GM21717 (cell line): ENCODE results near the gene SAMD14.
A peak's percentile ranks its signal among the peaks of the same experiment; 100 is the strongest.

Experiments used
- ATAC-seq: cut with Tn5 transposase; IDR thresholded peaks from one replicate; pipeline ENCODE4 v1.9.1; 2021; ENCODE audit warnings: mild to moderate bottlenecking, moderate library complexity; ENCODE audit not compliant: unreplicated experiment

Gene SAMD14

DNA sequence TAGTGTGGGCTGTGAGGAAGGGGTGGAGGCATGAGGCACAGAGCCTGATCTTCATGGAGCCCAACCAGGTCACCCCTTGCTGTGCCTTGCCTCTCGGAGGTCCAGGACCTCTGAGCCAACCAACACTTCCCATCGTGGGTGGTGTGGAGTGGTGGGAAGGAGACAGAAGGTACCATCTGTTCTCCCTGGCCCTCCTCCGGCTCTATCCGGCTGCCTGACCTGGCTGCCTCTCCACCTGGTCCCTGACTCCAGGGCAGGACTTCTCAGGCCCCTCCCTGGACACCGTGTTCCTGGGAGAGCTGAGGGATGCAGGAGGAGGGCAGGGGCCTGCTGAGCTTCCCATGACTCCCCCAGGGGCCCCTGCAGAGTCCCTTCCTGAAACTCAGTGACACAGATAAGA lies 31.0 kb downstream of the SAMD14 start:
- ATAC-seq = no peak

GRCh38 chr17:50098583-50098982 lies 31.4 kb downstream of the SAMD14 start:
- ATAC-seq = no peak

DNA sequence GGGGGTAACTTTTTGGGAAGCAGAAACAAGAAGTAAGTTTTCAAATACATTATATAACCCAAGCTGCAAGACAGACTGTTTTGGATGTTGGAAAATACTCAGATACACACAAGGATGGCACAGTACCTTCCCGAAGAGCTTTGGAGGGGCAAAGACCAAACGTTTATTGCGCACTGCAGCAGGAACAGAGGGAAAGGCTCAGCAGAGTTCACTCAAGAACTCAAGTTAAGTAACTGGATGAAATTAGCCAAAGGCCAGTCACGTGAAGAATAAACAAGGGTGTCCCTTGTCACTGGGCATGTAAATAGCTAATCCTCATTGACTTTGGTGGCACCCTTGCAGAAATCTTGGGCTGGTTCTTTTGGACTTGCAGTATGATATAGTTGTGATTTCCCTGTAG lies 32.0 kb downstream of the SAMD14 start:
- no peak for ATAC-seq

DNA sequence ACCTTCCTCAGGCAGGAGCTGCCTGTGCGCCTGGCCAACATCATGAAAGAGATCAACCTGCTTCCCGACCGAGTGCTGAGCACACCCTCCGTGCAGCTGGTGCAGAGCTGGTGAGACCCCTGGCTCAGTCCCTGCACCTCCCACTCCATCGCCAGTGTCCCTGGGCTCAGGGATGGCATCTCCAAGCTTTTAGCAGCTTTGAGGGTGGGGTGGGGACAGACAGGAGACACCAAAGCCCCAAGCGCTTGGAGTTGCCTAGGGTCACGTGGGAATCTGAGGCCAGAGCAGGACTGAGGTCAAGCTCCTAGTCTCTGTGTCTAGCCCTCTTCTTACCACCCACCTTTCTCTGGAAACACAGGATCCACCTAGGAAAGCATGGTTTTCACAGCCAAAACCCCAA lies 32.5 kb downstream of the SAMD14 start:
- no peak for ATAC-seq

DNA sequence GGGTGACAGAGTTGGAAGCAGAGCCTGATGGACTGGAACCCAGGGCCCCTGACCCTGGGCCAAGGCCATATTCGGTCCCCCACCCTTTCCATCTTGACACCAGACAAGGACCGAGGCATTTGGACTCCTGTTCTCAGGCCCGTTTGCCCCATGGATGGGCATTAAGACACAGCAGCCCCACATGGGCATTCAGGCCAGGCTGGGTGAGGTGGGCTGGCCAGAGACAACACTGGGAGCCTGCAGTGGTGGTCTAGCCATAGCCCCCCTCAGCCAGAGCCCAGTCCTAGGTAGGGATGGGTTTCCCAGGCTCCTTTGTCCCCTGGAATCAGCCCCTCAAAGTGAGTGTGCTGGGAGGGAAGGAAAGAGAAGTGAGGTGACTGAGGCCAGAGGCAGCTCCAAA lies 33.2 kb downstream of the SAMD14 start:
- ATAC-seq = no peak

DNA sequence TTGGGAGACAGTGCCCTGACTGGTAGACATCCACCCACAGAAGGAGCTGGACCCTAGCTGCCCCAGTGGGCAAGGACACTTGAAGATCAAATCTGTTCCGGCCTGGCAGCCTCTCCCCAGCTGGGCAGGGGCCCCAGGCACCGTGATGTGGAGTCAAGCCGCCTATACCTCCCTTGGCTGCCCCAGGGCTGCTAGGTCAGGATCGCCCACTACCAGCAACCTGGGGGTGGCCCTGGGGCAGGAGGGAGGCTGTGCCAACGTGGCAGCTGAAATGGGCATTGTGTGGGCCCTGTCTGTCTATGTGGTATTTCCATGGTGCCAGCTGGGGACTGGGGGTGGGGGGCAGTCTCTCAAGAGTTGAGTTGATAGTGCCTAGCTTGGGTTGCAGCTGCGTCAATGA lies 33.9 kb downstream of the SAMD14 start:
- ATAC-seq = no peak

DNA sequence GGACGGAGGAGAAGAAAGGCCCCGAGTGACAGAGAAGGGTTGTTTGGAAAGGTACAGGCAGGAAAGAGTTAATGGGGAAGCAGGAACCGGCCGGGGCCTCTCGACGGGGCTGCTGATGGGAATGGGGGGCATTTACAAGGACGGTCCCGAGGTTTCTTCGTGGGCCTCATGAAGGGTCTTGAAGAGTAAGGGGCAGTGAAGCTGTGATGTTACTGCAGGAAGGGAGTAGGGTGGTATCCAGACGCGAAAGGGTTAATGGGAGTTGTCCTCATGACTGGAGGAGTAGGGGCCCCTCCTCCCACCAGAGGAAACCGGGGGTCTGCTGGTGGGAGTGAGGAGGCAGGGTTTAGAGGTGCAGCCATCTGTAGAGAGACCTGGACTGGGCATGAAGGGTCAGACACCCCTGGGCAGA lies 34.3 kb downstream of the SAMD14 start:
- ATAC-seq = no peak

DNA sequence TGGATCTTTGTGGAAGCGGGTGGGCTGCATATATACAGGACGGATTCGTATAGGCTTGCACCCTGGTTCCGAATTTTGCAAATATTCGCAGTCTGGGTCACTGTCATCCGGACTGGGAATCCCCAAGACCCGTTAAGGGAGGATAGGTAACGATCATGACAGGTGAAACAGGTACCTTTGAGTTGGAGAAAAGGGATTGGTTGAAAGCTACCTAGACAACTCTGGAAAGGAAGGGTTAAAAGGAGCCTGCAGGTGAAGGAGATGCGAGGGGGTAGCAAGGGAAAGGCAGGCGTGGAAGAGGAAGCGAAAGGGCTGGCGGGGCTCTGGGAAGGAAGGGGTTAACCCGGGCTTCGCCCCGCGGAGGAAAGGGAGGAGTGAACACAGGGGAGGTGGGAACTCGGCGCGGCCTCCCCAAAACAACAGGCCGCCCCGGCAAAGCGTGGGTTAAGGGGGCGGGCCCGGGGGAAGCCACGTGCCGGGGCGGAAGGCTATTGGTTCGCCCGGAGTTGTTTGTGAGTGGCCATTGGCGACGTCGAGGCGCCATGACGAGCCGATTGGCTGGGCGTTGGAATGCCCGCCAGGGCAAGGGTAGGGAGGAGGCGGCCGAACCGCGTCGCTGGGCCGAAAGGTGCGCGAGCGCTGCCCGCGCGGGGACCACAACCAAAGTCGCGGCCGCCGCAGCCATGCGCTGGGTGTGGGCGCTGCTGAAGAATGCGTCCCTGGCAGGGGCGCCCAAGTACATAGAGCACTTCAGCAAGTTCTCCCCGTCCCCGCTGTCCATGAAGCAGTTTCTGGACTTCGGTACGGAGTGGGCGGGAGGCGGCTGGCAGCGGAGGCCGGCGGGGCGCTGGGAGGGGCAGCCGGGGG lies 35.0 kb downstream of the SAMD14 start, which contains the start of gene PDK2:
Gene PDK2, plus strand, starts transcription at position 599 of the 867 bp plus-strand sequence. Its CDS starts 85 bp downstream, at position 684.
- peak; percentile 82 for ATAC-seq

DNA sequence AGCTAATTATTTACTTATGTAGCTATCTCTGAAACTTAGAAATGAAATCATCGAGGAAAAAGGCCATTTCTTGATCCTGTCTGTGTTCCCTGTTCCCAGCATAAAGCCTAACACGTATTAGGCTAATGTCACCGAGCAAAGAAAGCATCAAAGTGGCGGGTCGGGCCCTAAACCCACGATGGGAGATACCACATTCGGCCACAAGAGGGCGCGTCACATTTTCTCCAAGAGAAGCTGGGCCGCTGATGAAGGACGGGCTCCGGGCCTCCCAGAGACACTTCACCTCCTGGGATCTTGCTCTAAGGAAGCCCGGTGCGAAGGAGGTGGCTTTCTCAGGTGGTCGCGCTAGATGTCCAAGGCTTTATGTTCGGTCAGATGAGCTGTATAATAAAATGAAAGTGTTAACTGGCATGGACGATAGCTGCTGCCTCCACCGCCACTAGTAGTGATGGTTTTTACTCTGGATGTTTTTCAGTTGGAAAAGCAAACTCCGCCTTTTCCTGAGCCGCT lies 35.7 kb downstream of the SAMD14 start:
- no peak for ATAC-seq

DNA sequence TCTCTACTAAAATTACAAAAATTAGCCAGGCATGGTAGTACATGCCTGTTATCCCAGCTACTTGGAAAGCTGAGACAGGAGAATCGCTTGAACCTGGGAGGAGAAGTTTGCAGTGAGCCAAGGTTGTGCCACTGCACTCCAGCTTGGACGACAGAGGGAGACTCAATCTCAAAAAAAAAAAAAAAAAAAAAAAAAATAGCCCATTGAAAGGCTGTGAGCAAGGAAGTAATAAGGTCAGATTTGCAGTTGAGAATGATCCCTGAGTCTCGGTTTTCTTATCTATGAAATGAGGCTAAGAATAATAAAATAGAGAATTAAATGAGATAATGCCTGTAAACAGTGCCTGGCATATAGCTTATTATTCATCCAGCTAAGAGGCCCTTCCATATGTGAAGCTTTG lies 36.2 kb downstream of the SAMD14 start:
- ATAC-seq = no peak

DNA sequence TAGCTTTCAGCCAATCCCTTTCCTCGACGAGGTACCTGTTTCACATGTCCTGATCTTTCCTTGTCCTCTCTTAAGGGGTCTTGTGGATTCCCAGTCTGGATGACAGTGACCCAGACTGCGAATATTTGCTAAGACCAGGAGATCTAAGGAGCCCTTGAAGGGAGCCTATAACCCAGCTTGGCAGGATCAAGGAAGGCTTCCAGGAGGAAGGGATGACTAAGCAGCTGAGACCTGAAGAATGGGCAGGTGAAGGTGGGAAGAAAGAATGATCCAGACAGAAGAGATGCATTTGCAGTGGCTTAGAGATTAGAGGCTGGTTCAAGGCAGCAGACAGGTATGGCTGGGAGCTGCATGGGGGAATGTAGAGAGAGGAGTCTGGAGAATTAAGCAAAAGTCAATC lies 36.7 kb downstream of the SAMD14 start:
- no peak for ATAC-seq

GRCh38 chr17:50091918-50092285 lies 38.1 kb downstream of the SAMD14 start:
- no peak for ATAC-seq

DNA sequence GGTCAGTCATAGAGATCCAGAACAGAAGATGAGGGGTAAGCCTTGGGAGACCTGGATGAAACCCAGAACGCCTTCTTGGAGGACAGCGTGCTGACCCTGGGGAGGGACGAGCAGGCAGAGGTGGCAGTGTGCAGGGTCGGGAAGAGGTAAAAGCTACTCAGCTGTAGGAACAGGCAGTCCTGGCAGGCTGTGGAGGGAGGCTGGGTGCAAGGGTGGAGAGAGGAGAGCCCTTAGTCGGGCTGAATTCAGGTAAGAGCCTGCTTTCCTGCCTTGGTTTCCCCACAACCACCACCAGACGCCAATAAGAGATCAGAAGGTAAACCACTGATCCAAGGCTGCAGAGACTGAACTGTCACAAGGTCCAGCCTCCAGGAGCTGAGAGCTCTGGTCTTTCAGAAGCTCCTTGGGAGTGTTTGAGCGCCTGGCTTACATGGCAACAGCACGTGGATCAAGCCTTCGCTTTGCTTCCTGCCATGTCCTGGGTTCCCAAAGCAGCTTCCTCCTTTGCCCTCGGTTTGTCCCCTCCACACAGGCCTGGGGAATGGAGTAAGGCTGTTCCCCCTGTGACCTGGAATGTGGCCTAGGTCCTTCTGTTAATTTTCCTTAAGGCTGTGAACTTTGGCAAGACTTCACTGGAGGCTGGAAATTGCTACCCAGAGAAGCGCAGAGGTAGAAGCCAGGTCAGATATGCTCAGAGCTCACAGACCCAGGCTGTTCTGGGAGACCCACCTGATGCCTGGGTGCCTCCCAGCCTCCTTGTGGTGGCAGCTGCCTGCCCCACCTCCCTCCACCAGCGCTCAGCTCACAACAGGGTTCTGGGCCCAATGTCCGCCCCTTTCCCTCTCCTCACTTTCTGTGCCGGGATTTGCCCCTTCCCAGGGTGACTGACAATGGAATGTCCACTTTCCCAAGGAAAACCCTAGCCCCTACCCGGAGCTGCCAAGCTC lies 38.7 kb downstream of the SAMD14 start:
- no peak for ATAC-seq

- no peak for ATAC-seq
Measured at GRCh38 chr17:50090071-50090470, 39.9 kb downstream of the SAMD14 start.

DNA sequence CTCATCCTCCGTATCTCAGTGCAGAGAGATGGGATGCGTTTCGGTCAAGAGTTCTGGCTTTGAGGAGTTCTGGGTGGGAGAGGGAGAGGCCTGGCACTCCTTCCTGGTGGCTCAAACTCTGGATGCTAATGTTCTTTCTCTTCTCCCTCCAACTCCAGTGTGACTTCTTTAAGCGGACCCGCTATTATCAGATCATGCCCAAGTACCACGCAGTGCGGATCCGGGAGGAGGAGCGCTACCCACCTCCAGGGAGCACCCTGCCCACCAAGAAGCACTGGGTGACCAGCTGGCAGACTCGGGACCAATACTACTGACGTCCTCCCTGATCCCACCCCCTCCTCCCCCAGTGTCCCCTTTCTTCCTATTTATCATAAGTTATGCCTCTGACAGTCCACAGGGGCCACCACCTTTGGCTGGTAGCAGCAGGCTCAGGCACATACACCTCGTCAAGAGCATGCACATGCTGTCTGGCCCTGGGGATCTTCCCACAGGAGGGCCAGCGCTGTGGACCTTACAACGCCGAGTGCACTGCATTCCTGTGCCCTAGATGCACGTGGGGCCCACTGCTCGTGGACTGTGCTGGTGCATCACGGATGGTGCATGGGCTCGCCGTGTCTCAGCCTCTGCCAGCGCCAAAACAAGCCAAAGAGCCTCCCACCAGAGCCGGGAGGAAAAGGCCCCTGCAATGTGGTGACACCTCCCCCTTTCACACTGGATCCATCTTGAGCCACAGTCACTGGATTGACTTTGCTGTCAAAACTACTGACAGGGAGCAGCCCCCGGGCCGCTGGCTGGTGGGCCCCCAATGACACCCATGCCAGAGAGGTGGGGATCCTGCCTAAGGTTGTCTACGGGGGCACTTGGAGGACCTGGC lies 40.8 kb downstream of the SAMD14 start:
- no peak for ATAC-seq

DNA sequence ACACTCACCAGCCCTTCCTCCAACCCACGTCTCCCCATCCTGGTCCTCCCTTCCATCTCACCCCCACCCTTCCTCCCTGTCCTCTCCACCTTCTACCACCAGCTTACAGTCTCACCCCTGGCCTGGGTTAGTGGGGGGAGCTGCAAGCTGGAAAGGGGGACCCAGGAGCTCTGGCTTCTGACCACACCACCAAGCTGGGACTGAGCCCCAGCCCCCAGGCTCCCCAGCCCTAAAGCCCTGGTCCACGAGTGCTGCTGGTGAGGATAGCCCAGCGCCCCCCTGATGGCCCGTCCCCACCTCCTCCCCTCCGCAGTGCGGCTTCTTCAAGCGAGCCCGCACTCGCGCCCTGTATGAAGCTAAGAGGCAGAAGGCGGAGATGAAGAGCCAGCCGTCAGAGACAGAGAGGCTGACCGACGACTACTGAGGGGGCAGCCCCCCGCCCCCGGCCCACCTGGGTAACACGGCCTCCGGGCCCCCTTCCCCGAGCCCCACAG lies 42.0 kb downstream of the SAMD14 start:
- ATAC-seq = no peak

- no peak for ATAC-seq
Measured at GRCh38 chr17:50087246-50087911, 42.6 kb downstream of the SAMD14 start.

DNA sequence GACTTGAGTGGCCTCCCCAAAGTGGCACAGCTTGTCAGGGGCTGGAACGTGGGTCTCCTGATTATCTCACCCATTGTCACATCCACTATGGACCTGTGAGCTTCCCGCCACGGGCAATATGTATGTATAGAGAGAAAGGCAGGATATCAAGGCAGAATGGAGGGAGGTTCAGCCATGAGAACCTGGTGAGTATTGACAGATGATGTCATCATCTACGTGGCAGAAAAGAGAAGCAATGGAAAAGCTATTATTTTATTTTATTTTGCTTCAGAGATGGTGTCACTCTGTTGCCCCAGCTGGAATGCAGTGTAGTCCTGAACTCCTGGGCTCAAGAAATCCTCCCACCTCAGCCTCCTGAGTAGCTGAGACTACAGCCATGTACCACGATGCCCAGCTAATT lies 48.2 kb downstream of the SAMD14 start:
- no peak for ATAC-seq

DNA sequence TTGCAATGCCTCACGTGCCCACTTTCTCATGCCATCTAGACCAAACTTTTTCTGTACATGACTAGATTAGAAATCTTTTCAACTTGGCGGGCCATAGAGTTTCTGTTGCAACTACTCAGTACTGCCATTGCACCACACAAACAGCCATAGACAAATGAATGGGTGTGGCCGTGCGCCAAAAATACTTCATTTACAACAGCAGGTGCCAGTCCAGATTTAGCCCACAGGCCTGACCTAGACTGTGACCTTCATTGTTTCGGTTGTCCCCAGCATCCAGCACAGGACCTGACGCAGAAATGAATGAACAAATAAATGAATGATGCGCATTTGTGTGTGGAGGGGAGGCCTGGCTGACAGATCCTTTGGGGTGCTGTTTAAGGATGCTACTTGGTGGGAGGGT lies 49.1 kb downstream of the SAMD14 start:
- ATAC-seq = no peak

DNA sequence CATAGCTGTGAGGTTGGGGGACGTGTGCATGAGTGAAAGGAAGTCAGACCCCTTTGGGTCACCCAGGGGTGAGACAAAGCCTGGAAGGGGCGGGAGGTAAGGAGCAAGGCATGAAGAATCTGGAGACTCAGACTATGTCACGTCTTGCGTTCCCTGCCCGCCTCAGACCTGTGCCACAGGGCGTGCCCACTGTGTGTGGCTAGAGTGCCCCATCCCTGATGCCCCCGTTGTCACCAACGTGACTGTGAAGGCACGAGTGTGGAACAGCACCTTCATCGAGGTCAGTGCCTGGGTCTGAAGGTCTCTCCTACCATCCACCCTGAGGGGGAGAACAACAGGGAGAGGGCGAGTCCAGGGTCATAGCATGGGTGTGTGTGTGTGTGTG lies 49.9 kb downstream of the SAMD14 start:
- ATAC-seq = no peak
